ENCODE data around the gene MED12L.

- TF ChIP-seq CTCF (conservative IDR thresholded peaks at IDR 0.05; ENCODE audit: low read length) (no peak), EZH2phosphoT487 (IDR thresholded peaks at IDR 0.05; ENCODE audit: borderline replicate concordance) (no peak)
Measured at GRCh38 chr3:151410891-151411559, 325.6 kb downstream of the MED12L start.

All from Loucy (cell line).